HEK293 (cell line): ENCODE results near the gene DEF6.

Source experiments
- PRDM2 ChIP-seq: fragments of 450-650 bp; formaldehyde crosslinking; IDR thresholded peaks from 2 replicates; pipeline ENCODE4 v1.5.1; 2016; ENCODE audit warnings: missing biosample characterization, missing genetic modification characterization, borderline replicate concordance
- TCF7L2 ChIP-seq: IDR thresholded peaks from 2 replicates; pipeline ENCODE4 v1.6.1; 2011; ENCODE audit warnings: low read depth, mild to moderate bottlenecking, inconsistent platforms, low read length, moderate library complexity, borderline replicate concordance
- ZNF280D ChIP-seq: fragments of 450-650 bp; formaldehyde crosslinking; IDR thresholded peaks from 2 replicates; pipeline ENCODE4 v1.5.1; 2016; ENCODE audit warnings: missing biosample characterization, missing genetic modification characterization
- ZNF549 ChIP-seq: fragments of 450-650 bp; IDR thresholded peaks from 2 replicates; pipeline ENCODE4 v1.5.1; 2018; ENCODE audit warnings: missing biosample characterization, missing genetic modification characterization, mild to moderate bottlenecking, inconsistent platforms, moderate library complexity

- TF ChIP-seq PRDM2 (tag by site-specific recombination) (no peak), ZNF280D (no peak), ZNF549 (tag by site-specific recombination) (no peak), TCF7L2 (no peak)
These were observed 22.4 kb downstream of the DEF6 start for GRCh38 chr6:35320031-35320410.
